Activated T-cell treated with anti-CD3 and anti-CD28 coated beads for 4 hours (primary cell): ENCODE results near the gene GLUD2.
"Not testable (repeated sequence)": the region's sequence is repeated elsewhere in the genome, so short reads cannot be mapped to it uniquely, and the experiment has no call there.

ENCODE experiments used
- DNase-seq: peaks from one replicate; pipeline ENCODE4 v3.0.0-alpha.2; 2020

GLUD2 gene

DNA sequence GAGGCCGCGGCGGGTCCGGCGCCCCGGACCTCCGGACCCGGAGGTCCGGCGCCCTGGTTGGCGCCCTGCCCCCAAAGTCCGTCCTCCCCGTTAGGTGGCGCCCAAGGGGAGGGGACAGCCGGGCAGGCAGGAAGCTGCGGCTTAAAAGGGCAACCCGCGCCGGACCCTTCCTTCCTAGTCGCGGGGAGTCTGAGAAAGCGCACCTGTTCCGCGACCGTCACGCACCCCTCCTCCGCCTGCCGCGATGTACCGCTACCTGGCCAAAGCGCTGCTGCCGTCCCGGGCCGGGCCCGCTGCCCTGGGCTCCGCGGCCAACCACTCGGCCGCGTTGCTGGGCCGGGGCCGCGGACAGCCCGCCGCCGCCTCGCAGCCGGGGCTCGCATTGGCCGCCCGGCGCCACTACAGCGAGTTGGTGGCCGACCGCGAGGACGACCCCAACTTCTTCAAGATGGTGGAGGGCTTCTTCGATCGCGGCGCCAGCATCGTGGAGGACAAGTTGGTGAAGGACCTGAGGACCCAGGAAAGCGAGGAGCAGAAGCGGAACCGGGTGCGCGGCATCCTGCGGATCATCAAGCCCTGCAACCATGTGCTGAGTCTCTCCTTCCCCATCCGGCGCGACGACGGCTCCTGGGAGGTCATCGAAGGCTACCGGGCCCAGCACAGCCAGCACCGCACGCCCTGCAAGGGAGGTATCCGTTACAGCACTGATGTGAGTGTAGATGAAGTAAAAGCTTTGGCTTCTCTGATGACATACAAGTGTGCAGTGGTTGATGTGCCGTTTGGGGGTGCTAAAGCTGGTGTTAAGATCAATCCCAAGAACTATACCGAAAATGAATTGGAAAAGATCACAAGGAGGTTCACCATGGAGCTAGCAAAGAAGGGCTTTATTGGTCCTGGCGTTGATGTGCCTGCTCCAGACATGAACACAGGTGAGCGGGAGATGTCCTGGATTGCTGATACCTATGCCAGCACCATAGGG lies at the start of gene GLUD2:
Gene GLUD2 (plus strand): TSS at position 170 of the 979 bp plus-strand sequence. CDS start 75 bp downstream, at position 245.
- not testable (repeated sequence) for DNase-seq

DNA sequence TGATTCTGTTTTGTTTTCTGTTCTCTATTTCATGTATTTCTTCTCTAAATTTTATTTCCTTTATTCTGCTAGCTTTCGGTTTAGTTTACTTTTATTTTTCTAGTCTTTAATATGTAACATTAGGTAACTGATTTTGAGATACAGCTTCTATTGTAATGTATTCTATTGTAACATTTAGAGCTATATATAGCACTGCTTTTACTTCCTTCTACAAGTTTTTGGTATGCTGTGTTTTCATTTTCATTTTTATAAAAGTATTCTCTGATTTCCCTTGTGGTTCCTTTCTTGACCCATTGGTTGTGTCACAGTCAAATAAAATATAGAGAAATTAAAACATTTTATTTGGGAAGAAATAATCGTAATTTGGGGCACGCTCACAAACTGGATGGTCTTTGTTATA lies 48.0 kb upstream of the GLUD2 start:
- no peak for DNase-seq

DNA sequence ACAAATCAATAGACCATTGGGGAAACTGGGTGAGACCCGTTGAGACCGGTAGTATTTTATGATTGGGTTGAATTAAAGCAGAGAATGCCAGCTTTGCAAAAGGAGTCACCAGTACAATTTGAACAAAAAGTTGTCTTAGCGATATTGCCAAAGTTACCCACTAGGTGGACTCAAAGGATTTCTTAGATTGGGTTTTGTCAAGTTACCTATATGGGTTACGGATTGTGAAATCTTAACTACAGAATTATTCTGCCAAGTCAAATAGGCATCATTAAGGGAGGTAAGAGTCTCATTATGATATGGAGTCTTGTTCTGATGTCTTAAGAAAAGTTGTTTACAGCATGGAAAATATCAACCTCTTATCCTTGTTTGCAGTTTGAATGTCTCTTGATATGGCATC lies 46.8 kb upstream of the GLUD2 start:
- no peak for DNase-seq

DNA sequence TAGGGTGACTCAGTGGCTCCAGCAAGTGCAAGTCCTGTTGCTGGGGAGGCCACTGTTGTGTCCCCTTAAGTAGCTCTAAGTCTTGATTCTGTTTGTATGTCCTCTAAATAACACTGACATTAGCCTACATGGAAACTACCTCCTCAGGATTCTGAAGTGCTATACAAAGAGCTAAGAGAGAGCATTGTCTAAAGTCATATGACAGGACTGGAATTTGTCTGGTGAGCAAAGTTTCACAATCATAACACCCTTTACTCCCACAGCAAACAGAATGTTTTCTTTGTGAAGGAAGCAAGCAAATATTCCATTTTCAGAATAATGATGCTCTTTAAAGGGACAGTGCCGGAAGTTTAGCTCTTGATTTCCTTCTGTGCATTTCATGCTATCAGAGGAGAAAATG lies 38.5 kb upstream of the GLUD2 start:
- DNase-seq = no peak

DNA sequence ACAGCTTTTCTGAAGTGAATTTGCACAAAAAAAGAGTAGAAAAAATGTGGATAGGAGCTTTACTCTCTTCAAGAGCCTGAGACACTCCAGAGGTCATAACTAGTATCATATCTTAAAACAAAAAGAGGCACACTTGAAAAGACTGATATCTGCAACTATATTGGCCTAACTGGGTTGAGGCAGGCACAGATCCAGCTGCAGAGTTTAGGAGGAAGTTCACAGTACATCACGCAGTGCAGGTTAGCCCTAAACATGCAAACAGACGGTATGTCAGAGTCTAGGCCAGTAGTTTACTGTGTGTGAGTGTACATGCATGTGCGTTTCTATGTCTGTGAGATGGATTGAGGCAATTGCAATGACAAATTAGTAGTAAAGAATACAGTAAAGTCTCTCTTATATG lies 37.6 kb upstream of the GLUD2 start:
- DNase-seq = no peak

DNA sequence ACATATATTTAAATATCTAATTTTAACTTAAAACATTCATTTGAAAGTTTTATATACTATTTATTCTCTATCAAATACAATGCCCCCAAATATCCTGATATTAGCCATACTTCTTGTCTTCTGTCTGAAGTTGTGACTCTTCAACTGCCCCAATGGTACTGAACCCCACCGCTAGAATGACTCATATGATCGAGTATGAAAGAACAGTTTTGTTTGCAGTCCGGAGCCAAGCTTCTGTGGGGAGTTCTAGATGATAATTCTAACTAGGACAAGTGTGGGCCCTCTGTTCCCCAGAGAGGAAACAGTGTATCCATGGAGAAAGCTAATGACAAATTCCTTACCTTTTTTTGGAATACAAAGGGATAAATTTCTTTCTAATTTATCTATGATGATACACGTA lies 37.2 kb upstream of the GLUD2 start:
- no peak for DNase-seq

DNA sequence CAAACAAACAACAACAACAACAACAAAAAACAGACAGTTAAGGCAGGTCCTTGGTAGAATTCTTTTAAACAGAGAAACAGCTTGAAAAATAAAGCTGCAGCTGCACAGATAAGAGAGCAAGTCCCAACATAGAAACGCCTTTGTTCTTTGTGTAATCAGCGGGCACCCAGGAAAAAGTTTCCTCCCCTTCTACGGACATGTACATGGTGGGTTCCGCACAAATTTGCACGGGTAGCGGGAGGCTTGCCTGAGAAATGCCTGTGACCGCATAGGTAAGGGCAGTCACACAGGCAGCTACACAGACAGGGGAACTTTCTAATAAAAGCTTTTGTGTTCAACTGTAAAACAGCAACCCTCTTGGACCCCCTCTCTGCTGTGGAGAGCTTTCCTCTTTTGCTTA lies 36.2 kb upstream of the GLUD2 start:
- DNase-seq = no peak

DNA sequence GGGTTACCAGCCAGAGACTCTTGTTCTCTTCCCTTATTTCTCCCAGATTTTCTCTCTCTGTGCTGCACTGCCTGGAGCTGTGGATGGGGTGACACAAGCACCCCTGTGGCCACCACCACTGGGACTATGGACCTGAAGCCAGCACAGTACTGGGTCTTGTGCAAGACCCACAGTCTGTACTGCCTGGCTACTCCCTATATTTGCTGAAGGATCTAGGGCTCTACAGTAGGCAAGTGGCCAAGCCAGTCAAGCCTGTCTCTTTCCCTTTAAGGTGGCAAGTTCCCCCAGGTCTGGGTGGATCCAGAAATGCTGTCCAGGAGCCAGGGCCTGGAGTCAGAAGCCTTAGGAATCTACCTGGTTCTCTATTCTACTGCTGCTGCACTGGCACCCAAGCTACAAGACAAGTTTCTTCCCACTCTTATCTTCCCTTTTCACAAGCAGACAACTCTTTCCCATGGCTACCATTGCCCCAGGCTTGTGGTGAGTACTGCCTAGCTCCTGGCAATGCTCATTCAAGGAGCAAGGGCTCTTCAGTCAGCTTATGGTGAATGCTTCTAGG lies 33.4 kb upstream of the GLUD2 start:
- DNase-seq = no peak

DNA sequence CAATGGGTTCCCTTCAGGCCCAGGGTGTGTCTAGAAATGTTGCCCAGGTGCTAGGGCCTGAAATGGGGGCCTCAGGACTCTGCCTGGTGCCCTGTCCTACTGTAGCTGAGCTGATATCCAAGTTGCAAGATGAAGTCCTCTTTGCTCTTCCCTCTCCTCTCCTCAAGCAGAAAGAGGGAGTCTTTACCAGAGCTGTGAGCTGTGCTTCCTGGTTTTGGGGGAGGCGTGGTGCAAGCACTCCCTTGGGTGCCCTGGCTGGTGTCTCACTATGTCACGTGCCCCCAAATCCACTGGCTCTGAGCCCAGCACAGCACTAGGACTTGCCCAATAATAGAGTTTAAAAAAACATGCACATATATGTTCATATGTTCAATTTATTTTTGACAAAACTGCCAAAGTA lies 32.6 kb upstream of the GLUD2 start:
- no peak for DNase-seq

DNA sequence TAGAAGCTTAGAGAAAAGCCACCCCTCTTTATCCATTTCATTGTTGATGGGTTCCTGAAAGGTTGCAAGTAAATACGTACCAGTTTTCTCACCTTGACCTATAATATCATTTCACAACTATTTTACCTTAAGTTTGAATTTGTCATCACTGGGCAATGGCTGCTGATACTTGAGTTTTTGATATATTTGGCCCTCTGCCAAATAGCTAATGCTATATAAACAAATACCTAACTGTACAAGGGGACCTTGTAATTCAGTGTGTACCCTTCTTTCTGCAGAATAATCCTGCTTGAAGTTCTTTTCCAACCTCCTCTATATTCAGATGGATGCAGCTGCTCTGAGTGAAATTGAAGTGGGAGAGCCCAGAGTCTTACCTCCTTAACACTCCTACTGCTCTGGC lies 19.0 kb upstream of the GLUD2 start:
- DNase-seq = no peak

DNA sequence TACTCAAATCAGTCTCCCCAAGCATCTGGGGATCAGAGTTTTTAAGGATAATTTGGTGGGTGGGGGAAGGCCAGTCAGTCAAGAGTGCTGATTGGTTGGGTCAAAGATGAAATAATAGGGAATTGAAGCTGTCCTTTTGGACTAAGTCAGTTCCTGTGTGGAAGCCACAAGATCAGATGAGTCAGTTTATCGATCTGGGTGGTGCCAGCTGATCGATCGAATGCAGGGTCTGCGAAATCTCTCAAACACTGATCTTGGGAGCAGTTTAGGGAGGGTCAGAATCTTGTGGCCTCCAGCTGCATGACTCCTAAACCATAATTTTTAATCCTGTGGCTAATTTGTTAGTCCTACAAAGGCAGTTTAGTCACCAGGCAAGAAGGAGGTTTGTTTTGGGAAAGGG lies 17.3 kb upstream of the GLUD2 start:
- no peak for DNase-seq

DNA sequence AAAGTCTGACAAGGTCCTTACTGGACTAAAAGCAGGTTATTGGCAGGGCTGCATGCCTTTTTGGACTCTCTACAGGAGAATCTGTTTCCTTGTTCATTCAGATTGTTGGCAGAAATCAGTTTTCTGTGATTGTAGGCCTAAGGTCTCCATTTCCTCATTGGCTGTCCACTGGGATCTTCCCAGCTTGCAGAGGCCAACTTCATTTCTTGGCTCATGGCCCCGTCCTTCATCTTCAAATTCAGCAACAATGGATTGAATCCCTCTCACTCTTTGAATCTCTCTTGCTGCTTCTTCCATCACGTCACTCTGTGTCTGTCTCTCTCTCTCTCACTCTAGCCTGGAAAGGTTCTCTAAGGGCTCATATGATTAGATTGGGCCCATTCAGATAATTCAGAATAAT lies 14.9 kb upstream of the GLUD2 start:
- DNase-seq = no peak

DNA sequence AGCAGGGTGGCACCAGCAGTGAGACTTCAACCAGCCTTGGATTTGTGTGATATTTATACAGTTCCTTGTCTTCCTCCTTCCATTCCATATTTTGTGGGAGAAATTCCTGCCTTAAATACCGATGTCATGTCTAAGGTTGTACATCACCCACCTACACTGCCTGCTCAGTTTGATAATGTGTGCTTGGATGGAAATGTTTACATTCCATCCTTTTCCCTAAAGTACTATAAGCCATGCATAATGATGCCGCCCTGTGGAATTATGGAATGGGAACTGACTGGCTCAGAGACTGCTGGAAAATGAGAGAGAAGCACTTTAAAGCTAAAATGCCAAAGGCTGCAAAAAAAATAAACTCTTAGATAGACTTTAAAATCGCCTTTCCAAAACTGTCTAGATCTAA lies 11.3 kb upstream of the GLUD2 start:
- DNase-seq = no peak

DNA sequence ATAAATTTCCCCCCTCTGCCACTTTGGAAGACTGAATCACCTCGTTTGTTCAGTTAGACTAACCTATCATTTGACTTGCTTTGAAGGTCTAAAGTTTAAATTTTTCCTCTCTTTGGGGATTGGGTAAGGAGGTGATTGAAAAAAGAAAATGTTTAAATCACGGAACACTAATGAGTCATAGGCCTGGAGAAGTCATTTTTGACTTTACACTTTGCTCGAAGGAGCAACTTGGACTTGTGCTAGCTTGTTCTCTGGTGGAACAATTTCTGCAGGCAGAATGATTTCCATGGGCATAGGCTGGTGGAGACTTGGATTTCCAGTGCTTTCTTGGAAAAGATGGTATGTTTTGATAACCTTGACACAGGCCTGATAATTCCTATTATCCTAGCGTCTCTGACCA lies 10.5 kb upstream of the GLUD2 start:
- DNase-seq = no peak

DNA sequence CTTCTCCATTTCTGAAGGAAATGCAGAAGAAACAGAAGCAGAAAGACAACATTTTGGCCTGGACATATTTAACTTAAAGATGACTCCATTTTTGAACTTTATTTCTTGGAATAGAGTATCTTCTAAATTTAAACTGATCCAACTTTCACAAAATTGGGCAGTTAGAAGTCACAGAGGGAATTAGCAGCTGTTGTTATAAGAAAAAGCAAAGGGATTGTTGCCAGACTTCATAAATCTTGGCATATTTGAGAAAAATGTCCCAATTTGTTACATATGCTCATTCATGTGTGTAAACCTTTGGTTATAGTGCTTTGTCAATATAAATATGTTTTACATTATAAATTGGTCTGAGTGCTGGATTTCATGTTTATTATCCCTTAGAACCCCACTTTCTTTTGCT lies 3.4 kb downstream of the GLUD2 start:
- DNase-seq = no peak

DNA sequence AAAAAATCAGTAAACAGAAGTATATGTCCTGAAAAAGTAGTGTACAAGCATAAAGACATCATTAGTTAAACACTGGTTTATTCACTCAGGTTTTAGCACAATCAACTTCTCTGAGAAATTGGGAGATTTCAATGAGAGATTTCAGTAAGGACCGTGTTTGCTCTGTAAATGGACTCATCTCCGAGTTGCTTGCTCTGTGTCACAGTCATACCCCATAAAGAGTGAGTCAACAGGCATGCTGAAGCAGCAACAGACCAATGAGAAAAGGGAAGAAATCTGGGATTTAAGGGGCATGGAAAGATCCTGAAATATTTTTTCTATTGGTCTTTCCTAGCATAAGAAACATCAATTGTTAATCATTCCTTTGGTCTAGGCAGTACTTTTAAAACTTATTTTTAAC lies 4.7 kb downstream of the GLUD2 start:
- no peak for DNase-seq

DNA sequence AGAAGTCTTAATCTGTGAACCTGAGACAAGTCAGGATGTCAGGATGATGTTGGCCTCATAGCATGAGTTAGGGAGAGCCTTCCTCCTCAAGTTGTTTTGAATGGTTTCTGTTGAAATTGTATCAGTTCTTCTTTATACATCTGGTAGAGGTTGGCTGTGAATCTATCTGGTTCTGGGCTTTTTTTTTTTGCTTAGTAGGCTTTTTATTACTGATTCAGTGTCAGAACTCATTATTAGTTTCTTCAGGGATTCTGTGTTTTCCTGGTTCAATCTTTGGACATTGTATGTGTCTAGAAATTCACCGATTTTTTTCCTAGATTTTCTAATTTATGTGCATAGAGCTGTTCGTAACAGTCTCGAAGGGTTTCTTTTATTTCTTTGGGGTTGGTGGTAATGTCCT lies 14.9 kb downstream of the GLUD2 start:
- DNase-seq = no peak

DNA sequence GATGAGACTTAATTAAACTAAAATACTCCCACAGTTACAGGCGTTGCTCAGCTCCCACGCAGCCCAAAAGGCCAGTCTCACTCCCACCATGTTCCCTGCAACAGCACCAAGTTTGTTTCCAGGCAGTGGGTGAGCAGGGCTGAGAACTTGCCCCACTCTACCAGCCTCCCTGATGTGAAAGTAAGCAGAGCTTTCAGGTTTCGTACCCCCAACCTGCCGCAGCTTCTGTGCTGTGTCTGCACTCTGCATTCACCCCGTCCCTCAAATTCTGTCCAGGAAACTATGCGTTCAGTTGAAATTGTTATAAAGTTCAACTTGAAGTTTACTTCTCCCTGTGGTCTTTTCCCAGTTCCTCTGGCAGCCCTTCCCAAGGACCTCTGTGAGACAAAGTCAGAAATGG lies 17.2 kb downstream of the GLUD2 start:
- no peak for DNase-seq

DNA sequence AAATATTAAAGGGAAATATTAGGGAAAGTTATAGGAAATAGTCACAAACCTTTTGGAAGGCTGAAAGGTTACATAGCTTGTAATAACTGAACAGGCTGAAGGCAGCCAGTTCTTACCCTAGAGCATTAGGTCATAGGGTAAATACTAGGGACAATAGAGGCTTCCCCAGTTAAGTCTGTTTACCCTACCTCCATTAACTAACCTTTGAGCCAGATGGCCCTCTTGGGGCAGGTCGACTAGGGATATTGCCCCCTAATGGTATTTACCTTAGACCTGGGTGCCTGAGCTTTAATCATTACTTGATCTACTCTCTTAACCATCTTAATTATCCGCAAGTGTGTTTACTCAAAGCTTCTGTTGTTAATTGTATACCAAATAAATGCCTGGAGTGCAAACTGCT lies 36.8 kb downstream of the GLUD2 start:
- DNase-seq = not testable (repeated sequence)

DNA sequence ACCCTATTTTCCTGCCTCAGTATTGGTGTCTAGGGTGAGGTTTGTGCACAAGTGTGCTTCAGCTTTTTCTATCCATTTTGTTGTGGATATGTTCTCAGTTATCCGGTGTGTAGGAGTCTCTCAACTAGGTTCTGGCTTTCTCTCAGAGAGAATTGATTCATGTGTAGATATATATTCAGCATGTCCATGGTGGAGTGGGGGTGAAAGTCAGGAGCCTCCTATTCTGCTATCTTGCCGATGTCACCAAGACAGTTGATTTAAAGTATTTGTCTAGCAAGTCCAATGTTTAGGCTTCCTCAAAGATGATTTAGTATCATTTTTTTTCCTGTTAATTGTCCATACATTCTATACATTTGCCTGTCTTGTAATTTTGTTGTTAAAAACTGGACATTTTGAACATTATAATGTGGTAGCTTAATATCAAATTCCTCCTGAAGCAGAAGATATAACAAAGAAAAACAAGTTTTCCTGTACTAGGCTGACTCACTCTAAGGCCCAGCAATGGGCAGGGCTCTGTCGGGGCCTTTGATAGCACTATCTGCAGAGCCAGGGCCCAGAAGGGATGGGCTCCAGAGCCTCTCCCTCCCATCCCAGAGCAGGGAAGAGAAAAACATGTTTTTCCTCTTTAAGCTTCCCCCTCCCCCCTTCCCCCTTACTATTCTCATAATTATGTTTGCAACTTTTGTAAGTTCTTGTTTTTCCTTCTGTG lies 37.6 kb downstream of the GLUD2 start:
- no peak for DNase-seq

DNA sequence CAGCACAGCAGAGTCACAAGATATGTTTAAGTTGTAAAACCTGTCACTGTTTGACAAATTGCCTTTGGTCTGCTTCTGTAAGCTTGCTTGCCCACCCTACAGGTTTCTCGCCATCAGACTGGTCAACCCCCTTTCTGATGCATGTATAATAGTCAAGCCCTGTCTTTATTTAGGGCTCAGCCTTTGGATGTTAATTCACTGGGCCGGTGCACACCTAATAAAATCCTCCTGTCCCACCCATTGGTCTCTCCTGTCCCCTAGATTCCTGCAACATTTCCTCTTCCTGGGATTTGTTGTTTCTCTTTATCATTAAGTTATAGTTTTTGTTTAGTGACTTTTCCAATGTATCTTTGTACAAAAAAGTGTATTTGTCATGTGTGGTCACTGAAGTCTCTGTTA lies 38.2 kb downstream of the GLUD2 start:
- DNase-seq = no peak

DNA sequence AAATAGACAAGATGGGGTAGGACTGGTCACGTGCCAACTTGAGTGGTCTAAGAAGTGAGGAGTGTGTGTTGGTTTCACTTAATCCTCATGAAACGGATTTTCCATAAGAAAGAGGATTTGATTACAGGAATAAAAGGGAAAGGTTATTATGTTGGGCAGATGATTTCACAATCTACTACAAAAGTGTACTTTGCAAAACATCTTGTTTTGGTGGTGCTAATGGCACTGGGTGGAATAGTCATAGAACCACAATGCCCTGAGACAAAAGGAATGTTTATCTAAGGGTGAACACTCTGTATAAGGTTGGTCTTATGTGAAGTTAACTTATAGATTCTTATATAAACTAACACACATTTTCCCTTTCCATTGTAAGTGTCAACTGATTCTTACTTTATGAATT lies 45.6 kb downstream of the GLUD2 start:
- no peak for DNase-seq
